SHP77 treated with DMSO at 0.1 percent for 48 hours (cell line): ENCODE data around the gene CAND2.
"Not testable (repeated sequence)": the region's sequence is repeated elsewhere in the genome, so short reads cannot be mapped to it uniquely, and the experiment has no call there.

Experiments
- DNase-seq: peaks from one replicate; lab custom pipeline; 2025; lab: John Stamatoyannopoulos, UW

The CAND2 gene

GRCh38 chr3:12771236-12771635, 25.2 kb upstream of the CAND2 start:
- no peak for DNase-seq

- DNase-seq: no peak
These were observed 24.0 kb upstream of the CAND2 start for GRCh38 chr3:12772462-12772861.

- DNase-seq: no peak
These were observed 23.3 kb upstream of the CAND2 start for GRCh38 chr3:12773030-12773709.

- DNase-seq: no peak
These were observed 22.8 kb upstream of the CAND2 start for GRCh38 chr3:12773710-12774086.

GRCh38 chr3:12774619-12775018, 21.9 kb upstream of the CAND2 start:
- no peak for DNase-seq

- DNase-seq: no peak
These were observed 21.3 kb upstream of the CAND2 start for GRCh38 chr3:12775226-12775625.

- DNase-seq: not testable (repeated sequence)
These were observed 20.5 kb upstream of the CAND2 start for GRCh38 chr3:12775970-12776369.

- no peak for DNase-seq
These were observed 19.3 kb upstream of the CAND2 start for GRCh38 chr3:12777171-12777570.

GRCh38 chr3:12780751-12781150, 15.7 kb upstream of the CAND2 start:
- DNase-seq: no peak

- DNase-seq: no peak
These were observed 14.2 kb upstream of the CAND2 start for GRCh38 chr3:12782172-12782815.

GRCh38 chr3:12785096-12785495, 11.4 kb upstream of the CAND2 start:
- no peak for DNase-seq

- DNase-seq: not testable (repeated sequence)
These were observed 9.1 kb upstream of the CAND2 start for GRCh38 chr3:12787346-12787745.

- not testable (repeated sequence) for DNase-seq
These were observed 8.4 kb upstream of the CAND2 start for GRCh38 chr3:12787967-12788690.

GRCh38 chr3:12791430-12791829, 5.0 kb upstream of the CAND2 start:
- no peak for DNase-seq

- no peak for DNase-seq
These were observed 2.8 kb upstream of the CAND2 start for GRCh38 chr3:12793701-12794100.

- DNase-seq: no peak
These were observed 828 bp downstream of the CAND2 start for GRCh38 chr3:12797124-12797891.

GRCh38 chr3:12797892-12798558, 1.5 kb downstream of the CAND2 start:
- no peak for DNase-seq

- DNase-seq: no peak
These were observed 2.2 kb downstream of the CAND2 start for GRCh38 chr3:12798559-12799179.

GRCh38 chr3:12799525-12800440, 3.3 kb downstream of the CAND2 start:
- DNase-seq: no peak

GRCh38 chr3:12803371-12803770, 6.9 kb downstream of the CAND2 start:
- no peak for DNase-seq
